ENCODE results near the gene ADORA3.
A peak's percentile ranks its signal among the peaks of the same experiment; 100 is the strongest.

The ADORA3 gene

GRCh38 chr1:111507411-111508201 lies 4.2 kb upstream of the ADORA3 start:
- peak; percentile 35 for DNase-seq (ENCODE audit: low read depth, low spot score)

- no peak for DNase-seq (ENCODE audit: low read depth, low spot score)
Observed at GRCh38 chr1:111506561-111506960, 3.1 kb upstream of the ADORA3 start.

GRCh38 chr1:111505641-111506119 lies 2.2 kb upstream of the ADORA3 start:
- DNase-seq (ENCODE audit: low read depth, low spot score) = no peak

- DNase-seq (ENCODE audit: low read depth, low spot score) = no peak
Observed at GRCh38 chr1:111504097-111504496, 664 bp upstream of the ADORA3 start.

GRCh38 chr1:111501645-111502044 lies 1.8 kb downstream of the ADORA3 start:
- no peak for DNase-seq (ENCODE audit: low read depth, low spot score)

GRCh38 chr1:111499026-111499785 lies 4.2 kb downstream of the ADORA3 start:
- DNase-seq (ENCODE audit: low read depth, low spot score) = no peak

- no peak for DNase-seq (ENCODE audit: low read depth, low spot score)
Observed at GRCh38 chr1:111497592-111497991, 5.8 kb downstream of the ADORA3 start.

- DNase-seq (ENCODE audit: low read depth, low spot score) = no peak
Observed at GRCh38 chr1:111496398-111496797, 7.0 kb downstream of the ADORA3 start.

GRCh38 chr1:111491070-111491469 lies 12.4 kb downstream of the ADORA3 start:
- DNase-seq (ENCODE audit: low read depth, low spot score) = no peak

GRCh38 chr1:111490220-111490619 lies 13.2 kb downstream of the ADORA3 start:
- DNase-seq (ENCODE audit: low read depth, low spot score) = no peak

GRCh38 chr1:111489604-111490003 lies 13.8 kb downstream of the ADORA3 start:
- DNase-seq (ENCODE audit: low read depth, low spot score) = no peak

GRCh38 chr1:111488669-111489068 lies 14.8 kb downstream of the ADORA3 start:
- DNase-seq (ENCODE audit: low read depth, low spot score) = no peak

- DNase-seq (ENCODE audit: low read depth, low spot score) = no peak
Observed at GRCh38 chr1:111487133-111487532, 16.3 kb downstream of the ADORA3 start.

GRCh38 chr1:111486431-111486830 lies 17.0 kb downstream of the ADORA3 start:
- DNase-seq (ENCODE audit: low read depth, low spot score) = no peak

- DNase-seq (ENCODE audit: low read depth, low spot score) = no peak
Observed at GRCh38 chr1:111484391-111485026, 18.9 kb downstream of the ADORA3 start.

GRCh38 chr1:111483876-111484275 lies 19.6 kb downstream of the ADORA3 start:
- no peak for DNase-seq (ENCODE audit: low read depth, low spot score)

- no peak for DNase-seq (ENCODE audit: low read depth, low spot score)
Observed at GRCh38 chr1:111483166-111483565, 20.3 kb downstream of the ADORA3 start.

- DNase-seq (ENCODE audit: low read depth, low spot score) = peak; percentile 18
Observed at GRCh38 chr1:111481387-111482221, 21.8 kb downstream of the ADORA3 start.

GRCh38 chr1:111480674-111481073 lies 22.8 kb downstream of the ADORA3 start:
- no peak for DNase-seq (ENCODE audit: low read depth, low spot score)

- no peak for DNase-seq (ENCODE audit: low read depth, low spot score)
Observed at GRCh38 chr1:111476761-111477309, 26.6 kb downstream of the ADORA3 start.

GRCh38 chr1:111476214-111476613 lies 27.2 kb downstream of the ADORA3 start:
- DNase-seq (ENCODE audit: low read depth, low spot score) = no peak
